Stimulated activated naive CD8-positive, alpha-beta T cell treated with anti-CD3 and anti-CD28 coated beads, Interleukin-15, Interleukin-2, amounts not matched to agents 100 ng/mL and 50 ng/mL, for 24 hours (primary cell): ENCODE data around the gene HOMER2.
"Not testable (repeated sequence)": the region's sequence is repeated elsewhere in the genome, so short reads cannot be mapped to it uniquely, and the experiment has no call there.

ENCODE experiments used
- H3K27ac Mint-ChIP-seq: one replicate; pipeline ENCODE4 v1.8.0; 2021; ENCODE audit warnings: mild to moderate bottlenecking, mixed read lengths
- H3K27me3 Mint-ChIP-seq: one replicate; pipeline ENCODE4 v1.8.0; 2021; ENCODE audit warnings: mixed read lengths
- H3K36me3 Mint-ChIP-seq: one replicate; pipeline ENCODE4 v1.8.0; 2021; ENCODE audit warnings: low read depth, mixed read lengths
- H3K4me1 Mint-ChIP-seq: one replicate; pipeline ENCODE4 v1.8.0; 2021; ENCODE audit warnings: low read depth, mixed read lengths
- H3K4me3 Mint-ChIP-seq: one replicate; pipeline ENCODE4 v1.8.0; 2021; ENCODE audit warnings: mild to moderate bottlenecking, mixed read lengths
- H3K9me3 Mint-ChIP-seq: one replicate; pipeline ENCODE4 v1.8.0; 2021; ENCODE audit warnings: mixed read lengths

Gene HOMER2

GRCh38 chr15:82877825-82878224 lies 74.7 kb downstream of the HOMER2 start:
- no peaks in the 10 kb centered on the region for H3K27me3 Mint-ChIP-seq
- no peak overlapping the region for H3K27ac Mint-ChIP-seq
- H3K36me3 Mint-ChIP-seq, result no peaks in the 10 kb centered on the region
- H3K9me3 Mint-ChIP-seq, result no peaks in the 10 kb centered on the region
- no peaks in the 10 kb centered on the region for H3K4me1 Mint-ChIP-seq
- no peak overlapping the region for H3K4me3 Mint-ChIP-seq

GRCh38 chr15:82875411-82876003 lies 77.0 kb downstream of the HOMER2 start:
- H3K36me3 Mint-ChIP-seq, result no peaks in the 10 kb centered on the region
- no peaks in the 10 kb centered on the region for H3K9me3 Mint-ChIP-seq
- no peak overlapping the region for H3K27ac Mint-ChIP-seq

GRCh38 chr15:82874961-82875360 lies 77.6 kb downstream of the HOMER2 start:
- no peaks in the 10 kb centered on the region for H3K4me1 Mint-ChIP-seq
- H3K4me3 Mint-ChIP-seq, result no peak overlapping the region
- H3K27me3 Mint-ChIP-seq, result no peaks in the 10 kb centered on the region
- H3K27ac Mint-ChIP-seq, result no peak overlapping the region
- no peaks in the 10 kb centered on the region for H3K36me3 Mint-ChIP-seq
- no peaks in the 10 kb centered on the region for H3K9me3 Mint-ChIP-seq

More at GRCh38 chr15:82875411-82876003, 77.0 kb downstream of the HOMER2 start:
- H3K27me3 Mint-ChIP-seq, result no peaks in the 10 kb centered on the region
- no peak overlapping the region for H3K4me3 Mint-ChIP-seq
- no peaks in the 10 kb centered on the region for H3K4me1 Mint-ChIP-seq

- no peak overlapping the region for H3K27ac Mint-ChIP-seq
- H3K9me3 Mint-ChIP-seq, result no peaks in the 10 kb centered on the region
- H3K4me1 Mint-ChIP-seq, result no peaks in the 10 kb centered on the region
- H3K36me3 Mint-ChIP-seq, result no peaks in the 10 kb centered on the region
- no peak overlapping the region for H3K4me3 Mint-ChIP-seq
- H3K27me3 Mint-ChIP-seq, result no peaks in the 10 kb centered on the region
Observed at GRCh38 chr15:82874267-82874666, 78.3 kb downstream of the HOMER2 start.

GRCh38 chr15:82873000-82873680 lies 79.4 kb downstream of the HOMER2 start:
- Mint-ChIP-seq H3K9me3 (no peaks in the 10 kb centered on the region), H3K4me1 (no peaks in the 10 kb centered on the region), H3K4me3 (no peak overlapping the region), H3K27ac (no peak overlapping the region), H3K36me3 (no peaks in the 10 kb centered on the region), H3K27me3 (no peaks in the 10 kb centered on the region)

GRCh38 chr15:82871832-82872484 lies 80.6 kb downstream of the HOMER2 start:
- no peaks in the 10 kb centered on the region for H3K4me1 Mint-ChIP-seq
- H3K27ac Mint-ChIP-seq, result no peak overlapping the region
- H3K36me3 Mint-ChIP-seq, result no peaks in the 10 kb centered on the region
- no peak overlapping the region for H3K4me3 Mint-ChIP-seq
- no peaks in the 10 kb centered on the region for H3K9me3 Mint-ChIP-seq
- H3K27me3 Mint-ChIP-seq, result no peaks in the 10 kb centered on the region

DNA sequence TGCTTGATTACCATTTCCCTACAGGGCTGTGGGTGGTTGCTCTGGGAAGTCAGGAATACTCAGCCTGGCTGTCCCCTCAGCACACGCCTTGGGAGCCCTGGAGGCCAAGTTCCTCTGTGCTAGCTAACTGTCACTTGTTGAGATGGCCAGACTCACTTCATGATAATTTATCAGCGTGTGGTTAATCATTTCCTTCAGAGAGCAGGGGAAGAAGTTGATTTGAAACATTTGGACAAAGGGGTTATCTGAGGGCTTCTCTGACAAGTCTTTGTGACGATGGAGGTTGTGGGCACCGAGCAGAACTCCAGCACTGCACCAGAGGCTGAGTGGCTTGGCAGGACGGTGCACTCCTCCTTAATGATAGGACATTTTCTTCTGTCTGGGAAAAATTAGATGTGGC lies 81.2 kb downstream of the HOMER2 start:
- Mint-ChIP-seq H3K9me3 (no peaks in the 10 kb centered on the region), H3K4me1 (no peaks in the 10 kb centered on the region), H3K36me3 (no peaks in the 10 kb centered on the region), H3K27ac (no peak overlapping the region), H3K4me3 (no peak overlapping the region), H3K27me3 (no peaks in the 10 kb centered on the region)

GRCh38 chr15:82870727-82871320 lies 81.7 kb downstream of the HOMER2 start:
- Mint-ChIP-seq H3K4me1 (no peaks in the 10 kb centered on the region), H3K4me3 (no peak overlapping the region), H3K36me3 (no peaks in the 10 kb centered on the region), H3K27ac (no peak overlapping the region), H3K27me3 (no peaks in the 10 kb centered on the region), H3K9me3 (no peaks in the 10 kb centered on the region)

DNA sequence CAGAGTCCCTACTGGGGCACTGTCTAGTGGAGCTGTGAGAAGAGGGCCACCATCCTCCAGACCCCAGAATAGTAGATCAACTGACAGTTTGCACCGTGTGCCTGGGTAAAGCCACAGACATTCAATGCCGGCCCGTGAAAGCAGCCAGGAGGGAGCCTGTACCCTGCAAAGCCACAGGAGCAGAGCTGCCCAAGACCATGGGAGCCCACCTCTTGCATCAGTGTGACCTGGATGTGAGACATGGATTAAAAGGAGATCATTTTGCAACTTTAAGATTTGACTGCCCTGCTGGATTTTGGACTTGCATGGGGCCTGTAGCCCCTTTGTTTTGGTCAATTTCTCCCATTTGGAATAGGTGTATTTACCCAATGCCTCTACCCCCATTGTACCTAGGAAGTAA lies 86.5 kb downstream of the HOMER2 start:
- not testable (repeated sequence) for H3K27me3 Mint-ChIP-seq, H3K9me3 Mint-ChIP-seq, H3K4me1 Mint-ChIP-seq, H3K36me3 Mint-ChIP-seq, H3K4me3 Mint-ChIP-seq, H3K27ac Mint-ChIP-seq

- not testable (repeated sequence) for H3K9me3 Mint-ChIP-seq, H3K27me3 Mint-ChIP-seq, H3K27ac Mint-ChIP-seq, H3K4me3 Mint-ChIP-seq, H3K4me1 Mint-ChIP-seq, H3K36me3 Mint-ChIP-seq
Observed at GRCh38 chr15:82865581-82865980, 86.9 kb downstream of the HOMER2 start.

- Mint-ChIP-seq H3K27ac (no peak overlapping the region), H3K9me3 (no peaks in the 10 kb centered on the region)
Observed at GRCh38 chr15:82864967-82865366, 87.6 kb downstream of the HOMER2 start.

DNA sequence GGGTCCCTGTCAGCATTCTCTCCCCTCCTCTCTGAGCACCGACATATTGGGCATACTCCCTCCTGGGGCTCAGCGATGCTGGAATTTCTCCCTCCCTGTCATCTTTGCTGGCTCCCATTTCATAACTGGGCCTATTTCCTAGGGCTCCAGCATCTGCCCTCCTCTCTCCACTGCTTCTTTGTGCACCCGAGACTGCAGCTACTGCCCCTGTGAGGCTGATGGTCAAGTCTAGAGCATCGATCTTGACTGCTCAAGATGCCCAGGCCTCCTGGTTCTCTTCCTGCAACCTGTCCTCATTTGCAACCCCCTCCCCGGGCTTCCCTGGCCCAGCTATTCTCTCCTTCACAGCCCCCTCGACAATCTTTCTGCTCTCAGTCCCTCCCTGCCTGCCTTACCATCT lies 89.6 kb downstream of the HOMER2 start:
- no peaks in the 10 kb centered on the region for H3K9me3 Mint-ChIP-seq
- peak overlapping the region; percentile 24 for H3K27ac Mint-ChIP-seq
- H3K27me3 Mint-ChIP-seq, result no peaks in the 10 kb centered on the region
- H3K4me3 Mint-ChIP-seq, result no peak overlapping the region
- no peaks in the 10 kb centered on the region for H3K36me3 Mint-ChIP-seq
- no peaks in the 10 kb centered on the region for H3K4me1 Mint-ChIP-seq

More at GRCh38 chr15:82864967-82865366, 87.6 kb downstream of the HOMER2 start:
- H3K36me3 Mint-ChIP-seq, result no peaks in the 10 kb centered on the region
- H3K4me1 Mint-ChIP-seq, result no peaks in the 10 kb centered on the region
- no peak overlapping the region for H3K4me3 Mint-ChIP-seq
- H3K27me3 Mint-ChIP-seq, result no peaks in the 10 kb centered on the region

- Mint-ChIP-seq H3K27me3 (no peaks in the 10 kb centered on the region), H3K27ac (no peak overlapping the region), H3K4me1 (peaks cover 7% of the 10 kb centered on the region), H3K36me3 (no peaks in the 10 kb centered on the region), H3K4me3 (no peak overlapping the region), H3K9me3 (no peaks in the 10 kb centered on the region)
Observed at GRCh38 chr15:82858932-82859331, 93.6 kb downstream of the HOMER2 start.

GRCh38 chr15:82856397-82857170 lies 95.9 kb downstream of the HOMER2 start:
- Mint-ChIP-seq H3K4me1 (peaks cover 16% of the 10 kb centered on the region), H3K36me3 (no peaks in the 10 kb centered on the region), H3K4me3 (no peak overlapping the region), H3K9me3 (no peaks in the 10 kb centered on the region), H3K27me3 (no peaks in the 10 kb centered on the region), H3K27ac (no peak overlapping the region)
